ENCODE results near the gene MBD1.

DNA sequence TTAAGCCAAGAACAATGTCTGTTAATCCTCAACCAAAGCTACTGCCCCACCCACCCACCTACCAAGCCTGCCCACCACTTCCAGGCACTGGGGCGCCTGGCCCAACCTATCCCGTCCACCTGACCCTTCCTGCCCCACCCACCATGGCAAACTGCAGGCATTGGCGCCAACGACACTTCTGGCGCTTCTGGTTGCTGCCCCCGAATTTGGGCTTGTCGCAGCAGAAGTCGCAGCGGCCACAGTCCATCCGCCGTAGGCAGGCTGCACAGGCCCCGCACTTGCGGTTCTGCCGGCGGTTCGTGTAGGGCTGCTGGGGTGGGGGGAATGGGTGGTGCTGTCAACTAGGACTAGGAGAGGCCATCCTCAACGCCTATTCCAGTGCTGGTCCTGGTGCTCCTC lies 7.3 kb downstream of the MBD1 start:
- TF ChIP-seq POLR2A (IDR thresholded peaks at IDR 0.05), result no peak
- TF ChIP-seq, protein P1, sequence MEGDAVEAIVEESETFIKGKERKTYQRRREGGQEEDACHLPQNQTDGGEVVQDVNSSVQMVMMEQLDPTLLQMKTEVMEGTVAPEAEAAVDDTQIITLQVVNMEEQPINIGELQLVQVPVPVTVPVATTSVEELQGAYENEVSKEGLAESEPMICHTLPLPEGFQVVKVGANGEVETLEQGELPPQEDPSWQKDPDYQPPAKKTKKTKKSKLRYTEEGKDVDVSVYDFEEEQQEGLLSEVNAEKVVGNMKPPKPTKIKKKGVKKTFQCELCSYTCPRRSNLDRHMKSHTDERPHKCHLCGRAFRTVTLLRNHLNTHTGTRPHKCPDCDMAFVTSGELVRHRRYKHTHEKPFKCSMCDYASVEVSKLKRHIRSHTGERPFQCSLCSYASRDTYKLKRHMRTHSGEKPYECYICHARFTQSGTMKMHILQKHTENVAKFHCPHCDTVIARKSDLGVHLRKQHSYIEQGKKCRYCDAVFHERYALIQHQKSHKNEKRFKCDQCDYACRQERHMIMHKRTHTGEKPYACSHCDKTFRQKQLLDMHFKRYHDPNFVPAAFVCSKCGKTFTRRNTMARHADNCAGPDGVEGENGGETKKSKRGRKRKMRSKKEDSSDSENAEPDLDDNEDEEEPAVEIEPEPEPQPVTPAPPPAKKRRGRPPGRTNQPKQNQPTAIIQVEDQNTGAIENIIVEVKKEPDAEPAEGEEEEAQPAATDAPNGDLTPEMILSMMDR (IDR thresholded peaks at IDR 0.05), result no peak

Data from stomach (tissue), 4 donors.